Measurements from ENCODE around the gene CANT1.

DNA sequence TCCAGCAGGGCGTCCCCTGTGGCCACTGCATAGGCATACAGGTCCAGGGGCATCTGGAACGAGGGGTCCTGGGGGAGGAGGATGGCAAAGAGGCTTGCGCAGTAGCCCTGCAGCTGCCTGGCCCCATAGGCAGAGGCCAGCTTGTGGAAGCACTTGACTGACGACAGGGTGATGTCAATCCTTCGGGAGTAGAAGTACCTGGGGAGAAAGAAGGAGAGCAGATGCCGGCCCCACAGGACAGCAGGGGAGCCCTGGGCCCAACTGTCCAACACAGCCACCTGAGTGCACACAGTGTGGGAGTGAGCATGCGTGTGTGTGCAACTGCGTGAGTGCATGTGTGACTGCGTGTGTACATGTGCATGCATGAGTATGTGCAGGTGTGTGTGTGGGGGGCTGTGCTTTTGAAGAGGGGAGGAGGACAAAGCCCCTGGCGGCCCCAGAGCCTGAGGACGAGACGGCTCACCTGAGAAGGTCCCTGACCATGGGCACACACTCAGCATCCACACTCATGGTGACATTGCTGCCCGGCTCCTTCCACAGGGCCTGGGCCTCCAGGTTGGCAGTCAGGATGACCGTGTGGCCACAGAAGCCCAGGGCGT is 37.0 kb downstream of the CANT1 start:
- TF ChIP-seq, protein P1, sequence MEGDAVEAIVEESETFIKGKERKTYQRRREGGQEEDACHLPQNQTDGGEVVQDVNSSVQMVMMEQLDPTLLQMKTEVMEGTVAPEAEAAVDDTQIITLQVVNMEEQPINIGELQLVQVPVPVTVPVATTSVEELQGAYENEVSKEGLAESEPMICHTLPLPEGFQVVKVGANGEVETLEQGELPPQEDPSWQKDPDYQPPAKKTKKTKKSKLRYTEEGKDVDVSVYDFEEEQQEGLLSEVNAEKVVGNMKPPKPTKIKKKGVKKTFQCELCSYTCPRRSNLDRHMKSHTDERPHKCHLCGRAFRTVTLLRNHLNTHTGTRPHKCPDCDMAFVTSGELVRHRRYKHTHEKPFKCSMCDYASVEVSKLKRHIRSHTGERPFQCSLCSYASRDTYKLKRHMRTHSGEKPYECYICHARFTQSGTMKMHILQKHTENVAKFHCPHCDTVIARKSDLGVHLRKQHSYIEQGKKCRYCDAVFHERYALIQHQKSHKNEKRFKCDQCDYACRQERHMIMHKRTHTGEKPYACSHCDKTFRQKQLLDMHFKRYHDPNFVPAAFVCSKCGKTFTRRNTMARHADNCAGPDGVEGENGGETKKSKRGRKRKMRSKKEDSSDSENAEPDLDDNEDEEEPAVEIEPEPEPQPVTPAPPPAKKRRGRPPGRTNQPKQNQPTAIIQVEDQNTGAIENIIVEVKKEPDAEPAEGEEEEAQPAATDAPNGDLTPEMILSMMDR (IDR thresholded peaks at IDR 0.05): no peak
- TF ChIP-seq EP300 (IDR thresholded peaks at IDR 0.05) (no peak), POLR2A (IDR thresholded peaks at IDR 0.05; ENCODE audit: low read depth) (no peak)

Data from esophagus muscularis mucosa (tissue), 4 donors.